Measurements from ENCODE around the gene PCDHB8.
A peak's percentile ranks its signal among the peaks of the same experiment; 100 is the strongest.
"Not testable (repeated sequence)": the region's sequence is repeated elsewhere in the genome, so short reads cannot be mapped to it uniquely, and the experiment has no call there.

PCDHB8 gene

GRCh38 chr5:141177577-141178191 lies at the start of gene PCDHB8:
PCDHB8 (plus strand) TSS chr5:141177790; CDS start chr5:141178035, 245 bp downstream.
- not testable (repeated sequence) for H3K4me3 ChIP-seq (ENCODE audit: control insufficient read depth, low read depth, low read length); DNase-seq (ENCODE audit: low read depth)

- peak; percentile 9 for DNase-seq (ENCODE audit: low read depth)
- peak; percentile 40 for TF ChIP-seq CTCF (conservative IDR thresholded peaks at IDR 0.05; ENCODE audit: control insufficient read depth, insufficient read depth, low read depth, low read length)
- peak within 1 kb of the TSS; percentile 7 for H3K4me3 ChIP-seq (ENCODE audit: control insufficient read depth, low read depth, low read length)
These were observed 42.4 kb upstream of the PCDHB8 start, which contains the start of gene PCDHB5 for GRCh38 chr5:141135030-141135717. PCDHB5 (plus strand) TSS chr5:141135206; CDS start chr5:141135435, 229 bp downstream.

- no peak for DNase-seq (ENCODE audit: low read depth)
- no peak for TF ChIP-seq CTCF (conservative IDR thresholded peaks at IDR 0.05; ENCODE audit: control insufficient read depth, insufficient read depth, low read depth, low read length)
- no peak overlapping the region for H3K4me3 ChIP-seq (ENCODE audit: control insufficient read depth, low read depth, low read length)
These were observed 41.8 kb upstream of the PCDHB8 start for GRCh38 chr5:141135718-141136266.

GRCh38 chr5:141137346-141137745 lies 40.2 kb upstream of the PCDHB8 start:
- H3K4me3 ChIP-seq (ENCODE audit: control insufficient read depth, low read depth, low read length); DNase-seq (ENCODE audit: low read depth): not testable (repeated sequence)

- TF ChIP-seq CTCF (conservative IDR thresholded peaks at IDR 0.05; ENCODE audit: control insufficient read depth, insufficient read depth, low read depth, low read length), result peak; percentile 14
- H3K4me3 ChIP-seq (ENCODE audit: control insufficient read depth, low read depth, low read length), result no peak within 1 kb of the TSS
- DNase-seq (ENCODE audit: low read depth), result peak; percentile 6
These were observed 27.8 kb upstream of the PCDHB8 start, which contains the start of gene PCDHB6 for GRCh38 chr5:141149812-141150211. PCDHB6 (plus strand) TSS chr5:141150057; CDS start chr5:141150258, 201 bp downstream.

- no peak overlapping the region for H3K4me3 ChIP-seq (ENCODE audit: control insufficient read depth, low read depth, low read length)
- TF ChIP-seq CTCF (conservative IDR thresholded peaks at IDR 0.05; ENCODE audit: control insufficient read depth, insufficient read depth, low read depth, low read length), result no peak
These were observed 27.2 kb upstream of the PCDHB8 start for GRCh38 chr5:141150224-141150992.

GRCh38 chr5:141150993-141151325 lies 26.6 kb upstream of the PCDHB8 start:
- DNase-seq (ENCODE audit: low read depth), result no peak
- H3K4me3 ChIP-seq (ENCODE audit: control insufficient read depth, low read depth, low read length), result no peak overlapping the region
- TF ChIP-seq CTCF (conservative IDR thresholded peaks at IDR 0.05; ENCODE audit: control insufficient read depth, insufficient read depth, low read depth, low read length), result no peak

More at GRCh38 chr5:141150224-141150992, 27.2 kb upstream of the PCDHB8 start:
- DNase-seq (ENCODE audit: low read depth), result no peak

- DNase-seq (ENCODE audit: low read depth); H3K4me3 ChIP-seq (ENCODE audit: control insufficient read depth, low read depth, low read length): not testable (repeated sequence)
These were observed 26.0 kb upstream of the PCDHB8 start for GRCh38 chr5:141151632-141152031.

- H3K4me3 ChIP-seq (ENCODE audit: control insufficient read depth, low read depth, low read length); DNase-seq (ENCODE audit: low read depth): not testable (repeated sequence)
These were observed 25.5 kb upstream of the PCDHB8 start for GRCh38 chr5:141152096-141152495.
